HepG2 (cell line): ENCODE measurements around the gene SRF. TPM values are rescaled to one million over a fixed set of nuclear protein-coding genes. Genes with fewer than 3 reads are reported as not detected.

Experiments
- CEBPG ChIP-seq: IDR thresholded peaks from 2 replicates; pipeline ENCODE4 v1.6.1; 2016
- ISL2 ChIP-seq: sonication (generic); formaldehyde crosslinking; IDR thresholded peaks from 2 replicates; pipeline ENCODE4 v1.5.0; 2020; ENCODE audit warnings: missing genetic modification reagents
- MED1 ChIP-seq: sonication (generic); formaldehyde crosslinking; IDR thresholded peaks from 2 replicates; pipeline ENCODE4 v1.4.0; 2020; ENCODE audit warnings: missing genetic modification reagents
- SOX13 ChIP-seq, 3 experiments: fragments of 450-650 bp in 1 of 3; sonication (generic) in 1 of 3; formaldehyde crosslinking in 1 of 3; IDR thresholded peaks in 2 of 3; conservative IDR thresholded peaks in 1 of 3; 2 replicates each; pipeline versions ENCODE4 v1.5.0 to v1.6.1; 2016 to 2020; ENCODE audit warnings: antibody characterized with exemption in 1 of 3, mild to moderate bottlenecking in 1 of 3, missing compliant biosample characterization in 1 of 3, missing genetic modification reagents in 1 of 3, moderate library complexity in 1 of 3
- ZFY ChIP-seq: sonication (generic); formaldehyde crosslinking; IDR thresholded peaks from 2 replicates; pipeline ENCODE4 v1.4.0; 2020; ENCODE audit warnings: missing genetic modification reagents
- ZNF225 ChIP-seq: sonication (generic); formaldehyde crosslinking; IDR thresholded peaks from 2 replicates; pipeline ENCODE4 v1.4.0; 2020; ENCODE audit warnings: mild to moderate bottlenecking, missing genetic modification reagents
- ZNF329 ChIP-seq: sonication (generic); formaldehyde crosslinking; IDR thresholded peaks from 2 replicates; pipeline ENCODE4 v1.9.0; 2021; ENCODE audit warnings: low read depth, mild to moderate bottlenecking, missing genetic modification reagents
- polyA plus RNA-seq, 8 experiments: library from polyadenylated mRNA; depleted of rRNA in 3 of 8; stranded (reverse) in 7 of 8; unstranded in 1 of 8; fragments of >200 nt; fragmentation: Illumina TruSeq in 4 of 8; extraction: Trizol in 4 of 8; gene quantifications; 2 replicates each; pipeline versions ENCODE4 v1.2.1 to v1.2.3, GENCODE V29; 2011 to 2016; ENCODE audit warnings: low read depth in 4 of 8, missing spikeins in 1 of 8, mixed read lengths in 1 of 8; ENCODE audit not compliant: insufficient read depth in 1 of 8
- total RNA-seq, 5 experiments: library from RNA; depleted of rRNA; stranded (reverse); fragments of >200 nt; fragmentation: Illumina TruSeq; extraction: Trizol; gene quantifications; 2 replicates each; pipeline ENCODE4 v1.2.3, GENCODE V29; 2016; ENCODE audit warnings: low read depth in 1 of 5
- TF ChIP-seq, protein P1 (sequence below): sonication (generic); formaldehyde crosslinking; IDR thresholded peaks from 2 replicates; pipeline ENCODE4 v1.8.0; 2022; ENCODE audit warnings: mild to moderate bottlenecking, missing genetic modification reagents
- TF ChIP-seq, protein P2 (sequence below): sonication (generic); formaldehyde crosslinking; IDR thresholded peaks from 2 replicates; pipeline ENCODE4 v1.8.1; 2022; ENCODE audit warnings: mild to moderate bottlenecking, missing genetic modification reagents
- TF ChIP-seq, protein P3 (sequence below): sonication (generic); formaldehyde crosslinking; IDR thresholded peaks from 2 replicates; pipeline ENCODE4 v1.4.0; 2020; ENCODE audit warnings: mild to moderate bottlenecking, missing genetic modification reagents
- TF ChIP-seq, protein P4 (sequence below): IDR thresholded peaks from 2 replicates; pipeline ENCODE4 v1.6.1; 2012; ENCODE audit warnings: low read depth, low read length, improper control_type of control experiment
- TF ChIP-seq, protein P5 (sequence below): sonication (generic); formaldehyde crosslinking; IDR thresholded peaks from 2 replicates; pipeline ENCODE4 v1.5.1; 2020; ENCODE audit warnings: missing genetic modification reagents, mild to moderate bottlenecking, borderline replicate concordance

The SRF gene
- total and polyA plus RNA-seq, 2 of the 13 experiments (the other 11 are each of a cell fraction or from before 2014, with no cell fraction given) = 25.5 to 44.1 TPM

DNA sequence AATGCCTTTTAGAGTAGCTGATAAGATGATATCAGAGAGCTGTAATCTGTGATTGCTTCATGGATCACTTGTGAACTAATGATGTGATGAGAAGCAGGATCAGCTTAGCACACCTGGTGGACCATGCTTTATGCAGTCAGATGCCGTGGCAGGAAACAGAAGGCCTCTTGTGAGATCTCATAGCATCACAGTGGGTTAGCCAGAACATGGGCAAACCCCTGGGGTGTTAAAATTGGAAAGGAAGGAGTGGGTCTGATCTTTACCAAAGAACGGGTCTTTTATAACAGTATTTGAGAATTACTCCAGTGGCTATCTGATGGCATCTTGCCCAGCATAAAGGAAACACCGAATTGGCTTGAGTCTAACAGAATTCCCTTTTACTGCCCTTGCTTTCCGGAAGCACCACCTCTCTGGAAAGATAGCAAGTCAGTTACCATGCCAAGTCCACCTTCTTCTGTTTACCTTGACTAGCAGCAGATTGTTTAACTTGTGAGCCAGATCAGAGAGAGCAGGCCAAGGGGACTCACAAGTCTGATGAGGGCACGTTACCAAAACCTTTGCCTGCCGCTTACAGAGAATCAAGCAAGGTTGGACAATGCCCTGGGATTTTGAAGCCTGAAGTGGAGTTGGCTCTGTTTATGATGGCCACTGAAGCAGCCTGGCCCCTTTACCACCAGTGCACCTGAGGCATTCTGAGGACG lies 20.9 kb upstream of the SRF start (continued):
- TF ChIP-seq, protein P1, sequence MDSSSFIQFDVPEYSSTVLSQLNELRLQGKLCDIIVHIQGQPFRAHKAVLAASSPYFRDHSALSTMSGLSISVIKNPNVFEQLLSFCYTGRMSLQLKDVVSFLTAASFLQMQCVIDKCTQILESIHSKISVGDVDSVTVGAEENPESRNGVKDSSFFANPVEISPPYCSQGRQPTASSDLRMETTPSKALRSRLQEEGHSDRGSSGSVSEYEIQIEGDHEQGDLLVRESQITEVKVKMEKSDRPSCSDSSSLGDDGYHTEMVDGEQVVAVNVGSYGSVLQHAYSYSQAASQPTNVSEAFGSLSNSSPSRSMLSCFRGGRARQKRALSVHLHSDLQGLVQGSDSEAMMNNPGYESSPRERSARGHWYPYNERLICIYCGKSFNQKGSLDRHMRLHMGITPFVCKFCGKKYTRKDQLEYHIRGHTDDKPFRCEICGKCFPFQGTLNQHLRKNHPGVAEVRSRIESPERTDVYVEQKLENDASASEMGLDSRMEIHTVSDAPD (CRISPR knock-in tag) = peak; percentile 98
- TF ChIP-seq MED1 (CRISPR knock-in tag) (peak; percentile 55; the same call in 1 of the 2 replicates), SOX13 (IDR thresholded peaks at IDR 0.05) (no peak), SOX13 (CRISPR knock-in tag; conservative IDR thresholded peaks at IDR 0.05 in 1 of 2, IDR thresholded peaks at IDR 0.05 in 1 of 2) (peak in 1 of 2 experiments; percentile 74; a peak in 2 of 4 replicates), ZNF329 (CRISPR knock-in tag) (no peak), CEBPG (CRISPR knock-in tag) (no peak), ZNF225 (CRISPR knock-in tag) (no peak), ISL2 (CRISPR knock-in tag) (peak; percentile 67; the same call in 1 of the 2 replicates), ZFY (CRISPR knock-in tag) (peak; percentile 55; the same call in 1 of the 2 replicates)
- TF ChIP-seq, protein P2, sequence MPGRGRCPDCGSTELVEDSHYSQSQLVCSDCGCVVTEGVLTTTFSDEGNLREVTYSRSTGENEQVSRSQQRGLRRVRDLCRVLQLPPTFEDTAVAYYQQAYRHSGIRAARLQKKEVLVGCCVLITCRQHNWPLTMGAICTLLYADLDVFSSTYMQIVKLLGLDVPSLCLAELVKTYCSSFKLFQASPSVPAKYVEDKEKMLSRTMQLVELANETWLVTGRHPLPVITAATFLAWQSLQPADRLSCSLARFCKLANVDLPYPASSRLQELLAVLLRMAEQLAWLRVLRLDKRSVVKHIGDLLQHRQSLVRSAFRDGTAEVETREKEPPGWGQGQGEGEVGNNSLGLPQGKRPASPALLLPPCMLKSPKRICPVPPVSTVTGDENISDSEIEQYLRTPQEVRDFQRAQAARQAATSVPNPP = no peak
- TF ChIP-seq, protein P3, sequence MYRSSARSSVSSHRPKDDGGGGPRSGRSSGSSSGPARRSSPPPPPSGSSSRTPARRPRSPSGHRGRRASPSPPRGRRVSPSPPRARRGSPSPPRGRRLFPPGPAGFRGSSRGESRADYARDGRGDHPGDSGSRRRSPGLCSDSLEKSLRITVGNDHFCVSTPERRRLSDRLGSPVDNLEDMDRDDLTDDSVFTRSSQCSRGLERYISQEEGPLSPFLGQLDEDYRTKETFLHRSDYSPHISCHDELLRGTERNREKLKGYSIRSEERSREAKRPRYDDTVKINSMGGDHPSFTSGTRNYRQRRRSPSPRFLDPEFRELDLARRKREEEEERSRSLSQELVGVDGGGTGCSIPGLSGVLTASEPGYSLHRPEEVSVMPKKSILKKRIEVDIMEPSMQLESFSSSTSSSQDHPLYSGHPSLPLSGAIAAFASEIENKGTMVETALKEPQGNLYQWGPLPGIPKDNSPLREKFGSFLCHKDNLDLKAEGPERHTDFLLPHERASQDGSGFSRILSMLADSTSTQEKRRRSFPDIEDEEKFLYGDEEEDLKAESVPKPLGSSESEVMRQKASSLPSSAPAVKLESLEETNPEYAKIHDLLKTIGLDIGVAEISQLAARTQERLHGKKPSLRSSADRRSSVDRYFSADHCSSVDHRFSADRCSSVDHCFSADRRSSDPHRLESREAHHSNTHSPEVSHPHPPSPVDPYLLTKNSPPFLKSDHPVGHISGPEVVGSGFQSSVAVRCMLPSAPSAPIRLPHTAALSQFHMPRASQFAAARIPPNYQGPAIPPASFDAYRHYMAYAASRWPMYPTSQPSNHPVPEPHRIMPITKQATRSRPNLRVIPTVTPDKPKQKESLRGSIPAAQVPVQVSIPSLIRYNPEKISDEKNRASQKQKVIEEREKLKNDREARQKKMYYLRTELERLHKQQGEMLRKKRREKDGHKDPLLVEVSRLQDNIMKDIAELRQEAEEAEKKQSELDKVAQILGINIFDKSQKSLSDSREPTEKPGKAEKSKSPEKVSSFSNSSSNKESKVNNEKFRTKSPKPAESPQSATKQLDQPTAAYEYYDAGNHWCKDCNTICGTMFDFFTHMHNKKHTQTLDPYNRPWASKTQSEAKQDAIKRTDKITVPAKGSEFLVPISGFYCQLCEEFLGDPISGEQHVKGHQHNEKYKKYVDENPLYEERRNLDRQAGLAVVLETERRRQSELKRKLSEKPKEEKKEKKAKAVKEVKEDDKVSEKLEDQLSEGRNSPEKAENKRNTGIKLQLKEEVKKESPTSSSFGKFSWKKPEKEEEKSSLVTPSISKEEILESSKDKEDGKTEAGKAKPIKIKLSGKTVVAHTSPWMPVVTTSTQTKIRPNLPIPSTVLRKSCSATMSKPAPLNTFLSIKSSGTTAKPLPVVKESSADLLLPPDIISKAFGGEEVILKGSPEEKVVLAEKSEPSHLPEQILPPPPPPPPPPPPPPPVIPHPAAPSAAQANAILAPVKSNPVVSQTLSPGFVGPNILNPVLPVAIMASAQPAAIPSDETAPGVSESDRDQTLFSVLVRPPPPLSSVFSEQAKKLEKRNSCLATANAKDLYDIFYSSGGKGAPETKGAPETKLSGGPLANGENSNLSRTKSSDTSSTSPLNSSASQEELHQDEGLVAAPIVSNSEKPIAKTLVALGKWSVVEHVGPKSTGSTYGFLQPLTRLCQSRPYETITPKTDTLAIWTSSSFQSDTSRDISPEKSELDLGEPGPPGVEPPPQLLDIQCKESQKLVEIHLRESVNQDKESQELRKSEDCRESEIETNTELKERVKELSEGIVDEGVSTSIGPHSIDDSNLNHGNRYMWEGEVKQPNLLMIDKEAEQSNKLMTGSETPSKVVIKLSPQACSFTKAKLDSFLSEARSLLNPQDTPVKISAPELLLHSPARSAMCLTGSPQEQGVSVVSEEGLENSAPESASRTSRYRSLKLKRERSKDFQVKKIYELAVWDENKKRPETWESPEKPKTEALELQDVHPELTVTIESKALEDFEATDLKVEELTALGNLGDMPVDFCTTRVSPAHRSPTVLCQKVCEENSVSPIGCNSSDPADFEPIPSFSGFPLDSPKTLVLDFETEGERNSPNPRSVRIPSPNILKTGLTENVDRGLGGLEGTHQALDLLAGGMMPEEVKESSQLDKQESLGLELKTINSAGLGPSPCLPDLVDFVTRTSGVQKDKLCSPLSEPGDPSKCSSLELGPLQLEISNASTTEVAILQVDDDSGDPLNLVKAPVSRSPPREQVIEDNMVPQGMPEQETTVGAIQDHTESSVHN (CRISPR knock-in tag) = no peak
- TF ChIP-seq, protein P4, sequence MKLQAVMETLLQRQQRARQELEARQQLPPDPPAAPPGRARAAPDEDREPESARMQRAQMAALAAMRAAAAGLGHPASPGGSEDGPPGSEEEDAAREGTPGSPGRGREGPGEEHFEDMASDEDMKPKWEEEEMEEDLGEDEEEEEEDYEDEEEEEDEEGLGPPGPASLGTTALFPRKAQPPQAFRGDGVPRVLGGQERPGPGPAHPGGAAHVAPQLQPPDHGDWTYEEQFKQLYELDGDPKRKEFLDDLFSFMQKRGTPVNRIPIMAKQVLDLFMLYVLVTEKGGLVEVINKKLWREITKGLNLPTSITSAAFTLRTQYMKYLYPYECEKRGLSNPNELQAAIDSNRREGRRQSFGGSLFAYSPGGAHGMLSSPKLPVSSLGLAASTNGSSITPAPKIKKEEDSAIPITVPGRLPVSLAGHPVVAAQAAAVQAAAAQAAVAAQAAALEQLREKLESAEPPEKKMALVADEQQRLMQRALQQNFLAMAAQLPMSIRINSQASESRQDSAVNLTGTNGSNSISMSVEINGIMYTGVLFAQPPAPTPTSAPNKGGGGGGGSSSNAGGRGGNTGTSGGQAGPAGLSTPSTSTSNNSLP = no peak
- TF ChIP-seq, protein P5, sequence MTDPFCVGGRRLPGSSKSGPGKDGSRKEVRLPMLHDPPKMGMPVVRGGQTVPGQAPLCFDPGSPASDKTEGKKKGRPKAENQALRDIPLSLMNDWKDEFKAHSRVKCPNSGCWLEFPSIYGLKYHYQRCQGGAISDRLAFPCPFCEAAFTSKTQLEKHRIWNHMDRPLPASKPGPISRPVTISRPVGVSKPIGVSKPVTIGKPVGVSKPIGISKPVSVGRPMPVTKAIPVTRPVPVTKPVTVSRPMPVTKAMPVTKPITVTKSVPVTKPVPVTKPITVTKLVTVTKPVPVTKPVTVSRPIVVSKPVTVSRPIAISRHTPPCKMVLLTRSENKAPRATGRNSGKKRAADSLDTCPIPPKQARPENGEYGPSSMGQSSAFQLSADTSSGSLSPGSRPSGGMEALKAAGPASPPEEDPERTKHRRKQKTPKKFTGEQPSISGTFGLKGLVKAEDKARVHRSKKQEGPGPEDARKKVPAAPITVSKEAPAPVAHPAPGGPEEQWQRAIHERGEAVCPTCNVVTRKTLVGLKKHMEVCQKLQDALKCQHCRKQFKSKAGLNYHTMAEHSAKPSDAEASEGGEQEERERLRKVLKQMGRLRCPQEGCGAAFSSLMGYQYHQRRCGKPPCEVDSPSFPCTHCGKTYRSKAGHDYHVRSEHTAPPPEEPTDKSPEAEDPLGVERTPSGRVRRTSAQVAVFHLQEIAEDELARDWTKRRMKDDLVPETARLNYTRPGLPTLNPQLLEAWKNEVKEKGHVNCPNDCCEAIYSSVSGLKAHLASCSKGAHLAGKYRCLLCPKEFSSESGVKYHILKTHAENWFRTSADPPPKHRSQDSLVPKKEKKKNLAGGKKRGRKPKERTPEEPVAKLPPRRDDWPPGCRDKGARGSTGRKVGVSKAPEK (CRISPR knock-in tag) = no peak
